PC-3 (cell line): ENCODE data around the gene SUGCT.

Source experiments
- EZH2phosphoT487 ChIP-seq: fragments of 300-600 bp; sonication (generic); IDR thresholded peaks from 2 replicates; pipeline ENCODE4 v1.6.1; 2018; ENCODE audit warnings: mild to moderate bottlenecking, antibody characterized with exemption, low read length, borderline replicate concordance
- TF ChIP-seq, protein P1 (sequence below): fragments of 300-600 bp; sonication (generic); conservative IDR thresholded peaks from 2 replicates; pipeline ENCODE4 v1.5.1; 2017; ENCODE audit warnings: antibody characterized with exemption, low read depth, mild to moderate bottlenecking, low read length

DNA sequence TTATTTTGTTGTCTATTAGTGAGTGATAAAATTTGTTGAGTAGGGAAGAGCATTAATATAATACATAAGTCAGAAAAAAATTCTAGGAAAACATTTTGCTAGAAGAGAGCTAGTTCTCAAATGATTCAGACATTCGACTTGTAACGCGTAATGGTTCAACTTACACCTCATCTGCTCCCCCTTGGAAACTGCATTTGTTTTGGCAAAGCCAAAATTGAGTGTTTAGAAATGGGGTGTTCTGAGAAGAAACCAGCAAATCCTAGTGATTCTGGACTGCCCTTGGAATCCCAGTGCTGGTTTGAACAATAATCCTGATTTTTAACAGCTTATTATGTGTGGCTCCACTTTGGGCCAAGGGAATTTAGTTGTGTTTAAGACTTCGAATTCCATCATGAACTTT, 475.7 kb downstream of the SUGCT start:
- TF ChIP-seq, protein P1, sequence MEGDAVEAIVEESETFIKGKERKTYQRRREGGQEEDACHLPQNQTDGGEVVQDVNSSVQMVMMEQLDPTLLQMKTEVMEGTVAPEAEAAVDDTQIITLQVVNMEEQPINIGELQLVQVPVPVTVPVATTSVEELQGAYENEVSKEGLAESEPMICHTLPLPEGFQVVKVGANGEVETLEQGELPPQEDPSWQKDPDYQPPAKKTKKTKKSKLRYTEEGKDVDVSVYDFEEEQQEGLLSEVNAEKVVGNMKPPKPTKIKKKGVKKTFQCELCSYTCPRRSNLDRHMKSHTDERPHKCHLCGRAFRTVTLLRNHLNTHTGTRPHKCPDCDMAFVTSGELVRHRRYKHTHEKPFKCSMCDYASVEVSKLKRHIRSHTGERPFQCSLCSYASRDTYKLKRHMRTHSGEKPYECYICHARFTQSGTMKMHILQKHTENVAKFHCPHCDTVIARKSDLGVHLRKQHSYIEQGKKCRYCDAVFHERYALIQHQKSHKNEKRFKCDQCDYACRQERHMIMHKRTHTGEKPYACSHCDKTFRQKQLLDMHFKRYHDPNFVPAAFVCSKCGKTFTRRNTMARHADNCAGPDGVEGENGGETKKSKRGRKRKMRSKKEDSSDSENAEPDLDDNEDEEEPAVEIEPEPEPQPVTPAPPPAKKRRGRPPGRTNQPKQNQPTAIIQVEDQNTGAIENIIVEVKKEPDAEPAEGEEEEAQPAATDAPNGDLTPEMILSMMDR = no peak
- TF ChIP-seq EZH2phosphoT487 = no peak
